ENCODE data around the gene BORCS8.
"Not testable (repeated sequence)": the region's sequence is repeated elsewhere in the genome, so short reads cannot be mapped to it uniquely, and the experiment has no call there.

BORCS8 gene

DNA sequence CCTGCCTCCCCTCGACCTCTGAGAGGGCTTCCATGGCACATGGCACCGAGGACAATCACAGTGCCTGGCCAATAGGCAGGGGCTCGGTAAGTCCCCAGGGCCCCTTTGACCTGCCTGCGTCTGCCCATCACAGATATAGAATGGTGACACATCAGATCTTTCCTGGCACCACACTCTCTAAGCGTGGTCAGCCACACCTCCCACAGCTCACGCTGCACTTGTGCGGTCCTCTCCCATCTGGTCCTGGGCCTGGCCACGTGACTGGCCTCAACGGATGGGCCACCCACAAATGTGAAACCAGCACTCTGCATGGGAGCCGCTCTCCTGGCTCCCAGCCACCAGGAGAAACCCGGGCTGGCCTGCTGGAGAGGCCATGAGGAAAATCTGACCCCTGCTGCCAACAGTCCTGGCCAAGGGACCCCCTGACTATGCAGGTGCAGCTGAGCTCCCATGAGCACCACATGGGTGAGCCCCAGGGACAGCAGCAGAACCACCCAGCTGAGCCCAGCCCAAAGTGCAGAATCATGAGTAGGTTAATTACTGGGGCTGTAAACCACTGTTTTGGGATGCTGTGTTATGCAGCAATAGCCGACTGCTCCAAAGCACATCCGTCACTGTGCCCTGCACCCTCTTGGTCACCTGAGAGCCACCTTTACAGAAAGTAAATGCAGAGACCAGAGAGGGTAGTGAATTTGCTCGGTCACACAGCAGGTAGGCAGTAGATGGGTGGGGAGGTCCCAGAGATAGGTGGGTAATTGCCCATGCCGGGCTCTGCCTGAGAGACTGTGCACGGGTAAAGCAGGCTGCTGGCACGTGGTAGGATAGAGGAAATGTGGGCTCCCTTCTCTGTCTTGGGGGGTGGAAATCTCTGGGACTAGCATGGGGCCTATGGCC is 12.2 kb downstream of the BORCS8 start:
- DNase-seq = no peak

DNA sequence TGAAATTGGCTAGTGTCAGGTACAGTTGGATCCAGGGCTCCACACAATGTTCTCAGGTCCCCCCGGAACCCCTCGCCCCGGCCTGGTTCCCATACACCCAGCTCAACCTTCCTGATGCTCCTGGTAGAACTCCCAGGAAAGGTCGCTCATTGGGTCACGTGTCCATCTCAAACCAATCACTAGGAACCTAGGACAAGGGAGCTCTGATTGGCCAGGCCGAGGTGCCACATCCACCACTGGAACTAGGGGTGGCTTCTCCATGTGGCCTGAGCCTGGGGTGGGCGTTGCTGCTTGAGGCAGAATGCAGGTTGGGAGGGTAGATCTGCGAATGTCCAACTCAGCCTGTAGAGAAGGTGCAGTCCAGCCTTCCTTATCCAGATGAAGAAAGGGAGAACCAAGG is 15.0 kb downstream of the BORCS8 start:
- no peak for DNase-seq

DNA sequence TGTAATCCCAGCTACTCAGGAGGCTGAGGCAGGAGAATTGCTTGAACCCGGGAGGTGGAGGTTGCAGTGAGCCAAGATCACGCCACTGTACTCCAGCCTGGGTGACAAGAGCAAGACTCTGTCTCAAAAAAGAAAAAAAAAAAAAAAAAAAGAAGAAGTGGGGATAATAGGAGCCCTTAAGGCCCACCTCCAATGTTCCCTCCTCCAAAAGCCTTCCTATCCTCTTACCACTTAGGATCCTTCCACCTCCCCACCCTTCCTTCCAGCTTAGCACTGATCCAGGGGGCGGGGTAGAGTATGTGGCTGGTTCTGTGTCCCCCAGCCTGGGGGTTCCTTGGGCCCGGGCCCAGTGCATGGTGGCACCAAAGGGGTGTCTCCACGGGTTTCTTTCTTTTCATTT is 18.7 kb downstream of the BORCS8 start:
- not testable (repeated sequence) for DNase-seq

DNA sequence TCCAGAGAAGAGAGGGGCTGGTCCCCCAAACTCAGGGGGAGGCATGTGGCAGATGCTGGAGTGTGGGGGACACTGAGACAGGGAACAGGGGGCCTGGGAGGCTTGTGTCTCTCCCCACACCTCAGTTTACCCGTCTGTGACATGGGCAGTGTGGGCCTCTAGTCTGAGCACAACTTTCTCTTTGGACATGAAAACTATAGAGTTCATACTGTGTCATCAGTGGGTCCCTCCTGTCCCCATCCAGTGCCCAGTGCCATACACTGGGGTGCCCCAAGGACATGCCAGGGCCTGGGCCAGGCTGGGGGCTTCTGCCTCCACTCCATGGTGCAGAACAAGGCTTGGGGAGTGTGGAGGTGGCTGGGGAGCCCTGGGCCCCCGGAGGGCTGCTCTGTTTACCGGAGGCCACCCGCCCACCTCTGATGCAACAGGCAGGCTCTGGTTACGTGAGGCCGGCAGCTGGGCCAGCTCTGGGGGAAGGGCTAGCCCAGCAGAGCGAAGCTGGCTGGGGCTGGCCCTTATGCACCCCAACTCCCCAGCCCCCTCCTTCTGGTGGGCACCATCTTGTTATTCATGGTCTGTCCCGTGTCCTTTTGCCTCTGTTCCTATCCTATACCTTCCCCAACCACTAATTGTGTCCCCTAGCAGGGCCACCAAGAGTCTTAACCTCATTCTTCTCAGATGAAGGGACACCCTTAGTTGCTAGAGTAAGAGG is 20.0 kb downstream of the BORCS8 start:
- peak; percentile 26 for DNase-seq

DNA sequence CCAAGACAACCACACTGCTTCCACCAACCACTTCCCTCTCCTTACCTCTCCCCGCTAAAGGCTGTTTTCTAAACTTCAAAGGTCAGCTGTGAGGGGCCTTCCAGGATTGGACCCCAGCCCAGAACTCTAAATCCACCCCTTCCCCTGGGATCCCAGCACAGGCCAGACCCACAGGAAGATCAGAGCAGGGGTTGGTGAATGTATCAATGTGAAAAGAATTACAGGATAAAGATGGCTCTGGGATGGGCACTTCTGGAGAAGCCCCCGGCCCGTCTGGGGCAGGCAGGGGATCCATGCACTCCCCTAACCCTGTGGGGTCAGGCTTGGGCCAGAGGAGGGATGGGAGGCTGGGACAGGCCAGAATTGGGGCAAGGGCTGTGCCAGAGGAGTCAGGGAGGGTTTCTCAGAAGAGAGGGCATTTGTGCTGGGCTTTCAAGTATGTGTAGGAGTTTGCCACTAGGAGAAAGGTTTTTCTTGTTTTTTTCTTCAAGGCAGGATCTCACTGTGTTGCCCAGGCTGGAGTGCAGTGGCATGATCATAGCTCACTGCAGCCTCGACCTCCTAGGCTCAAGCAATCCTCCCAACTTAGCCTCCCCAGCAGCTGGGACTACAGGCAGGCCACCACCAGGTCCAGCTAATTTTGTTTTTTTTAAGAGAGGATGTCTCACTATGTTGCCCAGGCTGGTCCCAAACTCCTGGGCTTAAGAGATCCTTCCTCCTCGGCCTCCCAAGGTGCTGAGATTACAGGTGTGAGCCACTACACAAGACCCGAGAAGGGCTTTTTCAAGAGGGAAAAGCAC is 20.9 kb downstream of the BORCS8 start:
- DNase-seq = no peak

DNA sequence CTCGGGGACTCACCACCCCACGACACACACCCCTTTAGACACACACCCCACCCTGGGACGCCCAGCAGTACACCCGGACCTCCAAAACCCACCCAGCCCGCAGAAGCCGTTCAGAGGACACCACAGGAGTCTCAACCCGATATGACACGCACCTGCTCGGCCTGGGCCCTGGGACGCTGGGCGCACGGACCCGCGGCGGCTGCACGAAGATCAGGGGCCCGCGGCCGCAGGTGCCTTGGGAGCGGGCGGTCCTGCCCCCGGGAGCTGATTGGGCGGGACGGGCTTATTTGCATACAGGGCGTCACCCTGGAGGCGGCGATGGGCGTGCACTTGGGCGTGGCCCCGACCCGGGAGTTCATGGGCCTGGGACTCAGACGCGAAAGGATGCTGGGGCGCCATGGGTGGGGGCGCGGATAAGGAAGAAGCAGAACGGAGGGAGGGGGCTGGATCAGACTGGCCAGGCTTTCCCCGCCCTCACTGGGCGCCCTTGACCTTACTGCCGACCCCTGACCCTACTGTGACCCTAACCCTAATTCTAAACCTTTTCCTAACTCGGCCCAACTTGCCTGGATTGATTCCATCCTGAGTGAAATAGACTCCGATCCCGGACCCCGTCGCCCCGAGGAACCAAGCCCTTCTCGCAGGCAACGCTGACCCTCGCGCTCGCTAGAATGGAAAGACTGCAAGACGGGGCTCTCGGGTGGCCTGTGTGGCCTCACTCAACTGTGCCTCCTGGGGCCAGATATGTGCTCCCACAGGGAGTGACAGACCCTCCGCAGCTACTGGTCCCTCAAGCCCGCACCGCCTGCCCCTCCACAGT is 21.7 kb downstream of the BORCS8 start, which contains the start of gene MEF2B:
TSS of gene MEF2B (minus strand) at position 211 of the 820 bp plus-strand sequence. CDS start 19,528 bp downstream, outside the sequence.
- DNase-seq = no peak

DNA sequence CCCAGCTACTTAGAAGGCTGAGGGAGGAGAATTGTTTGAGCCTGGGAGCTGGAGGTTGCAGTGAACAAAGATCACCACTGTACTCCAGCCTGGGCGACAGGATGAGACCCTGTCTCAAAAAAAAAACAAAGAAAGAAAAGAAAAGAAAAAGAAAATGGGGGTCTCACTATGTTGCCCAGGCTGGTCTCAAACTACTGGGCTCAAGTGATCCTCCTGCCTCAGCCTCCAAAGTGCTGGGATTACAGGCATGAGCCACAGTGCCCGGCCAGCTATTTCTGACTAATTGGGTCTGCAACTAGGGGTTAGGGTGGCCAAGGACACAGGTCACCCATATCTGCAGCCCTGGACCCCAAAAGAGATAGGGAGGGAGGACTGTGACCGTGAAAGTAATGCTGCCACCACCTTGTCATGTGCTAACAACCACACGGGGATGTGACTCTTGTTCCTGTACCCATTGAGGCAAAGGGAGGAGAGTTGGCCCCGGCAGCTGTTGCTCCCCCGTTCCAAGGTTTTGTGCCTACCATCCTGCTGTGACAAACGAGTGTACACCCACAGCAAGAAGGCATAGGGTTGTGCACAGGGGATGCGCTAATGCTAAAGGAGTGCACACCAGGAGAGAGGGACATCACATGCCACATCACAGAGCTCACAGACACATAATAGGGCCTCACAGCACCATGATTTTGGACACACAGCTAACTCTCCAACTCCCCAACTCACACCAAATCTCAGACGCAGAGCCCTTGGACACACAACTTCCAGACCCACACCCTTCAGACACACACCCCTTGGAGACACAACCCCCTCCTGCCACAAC is 22.5 kb downstream of the BORCS8 start:
- no peak for DNase-seq

DNA sequence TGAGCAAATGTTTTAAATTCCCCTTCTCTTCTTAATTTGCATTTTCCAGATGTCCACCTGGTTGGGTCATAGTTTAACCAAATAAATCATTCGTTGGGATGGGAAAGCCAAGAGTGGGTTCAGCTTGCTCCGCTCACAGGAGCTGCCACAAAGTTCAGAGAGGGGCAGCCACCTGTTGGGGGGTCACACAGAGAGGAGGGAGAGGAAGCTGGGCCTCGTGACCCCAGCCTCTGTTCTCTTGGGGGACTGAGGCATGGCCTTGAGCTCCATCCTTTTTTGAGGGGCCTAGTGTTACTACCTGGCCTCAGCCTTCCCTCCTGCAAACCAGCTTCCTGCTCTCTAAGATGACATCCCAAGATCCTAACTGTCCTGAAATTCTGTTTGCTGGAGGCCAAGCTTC is 24.3 kb downstream of the BORCS8 start:
- no peak for DNase-seq

DNA sequence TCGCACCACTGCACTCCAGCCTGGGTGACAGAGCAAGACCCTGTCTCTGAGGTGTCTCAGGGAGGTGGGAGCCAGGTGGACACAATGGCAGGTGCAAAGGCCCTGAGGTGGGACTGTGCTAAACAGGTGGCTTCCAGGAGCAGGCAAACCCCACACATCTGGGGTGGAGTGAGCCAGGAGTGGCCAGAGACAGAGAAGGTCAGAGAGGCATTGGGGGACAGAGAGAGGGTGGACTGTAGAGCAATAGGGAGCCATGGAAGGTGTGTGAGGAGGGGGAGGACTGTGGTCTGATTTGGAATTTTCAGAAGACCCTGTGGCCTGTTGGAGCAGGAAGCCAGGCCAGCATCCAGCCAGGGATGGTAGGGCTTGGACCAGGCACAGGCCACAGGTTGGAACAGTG is 26.6 kb downstream of the BORCS8 start:
- no peak for DNase-seq

DNA sequence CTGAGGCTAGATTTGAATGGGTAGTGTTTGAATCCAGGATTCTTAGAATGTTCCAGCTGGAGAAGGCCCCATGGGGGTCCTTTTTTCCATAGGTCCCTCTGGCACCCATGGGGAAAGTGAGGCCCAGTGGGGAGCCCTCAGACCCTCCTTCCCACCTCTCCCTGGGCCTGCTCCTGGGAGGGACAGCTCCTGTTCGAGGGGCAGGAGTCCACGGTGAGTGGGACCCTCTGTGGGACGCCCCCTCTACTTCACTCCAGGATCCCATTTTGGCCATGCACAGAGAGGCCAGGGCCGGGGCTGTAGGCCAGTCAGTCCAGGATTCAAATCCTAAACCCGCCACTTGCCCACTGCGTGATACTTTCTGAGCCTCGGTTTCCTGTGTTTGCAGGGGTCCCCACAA is 29.5 kb downstream of the BORCS8 start:
- no peak for DNase-seq

DNA sequence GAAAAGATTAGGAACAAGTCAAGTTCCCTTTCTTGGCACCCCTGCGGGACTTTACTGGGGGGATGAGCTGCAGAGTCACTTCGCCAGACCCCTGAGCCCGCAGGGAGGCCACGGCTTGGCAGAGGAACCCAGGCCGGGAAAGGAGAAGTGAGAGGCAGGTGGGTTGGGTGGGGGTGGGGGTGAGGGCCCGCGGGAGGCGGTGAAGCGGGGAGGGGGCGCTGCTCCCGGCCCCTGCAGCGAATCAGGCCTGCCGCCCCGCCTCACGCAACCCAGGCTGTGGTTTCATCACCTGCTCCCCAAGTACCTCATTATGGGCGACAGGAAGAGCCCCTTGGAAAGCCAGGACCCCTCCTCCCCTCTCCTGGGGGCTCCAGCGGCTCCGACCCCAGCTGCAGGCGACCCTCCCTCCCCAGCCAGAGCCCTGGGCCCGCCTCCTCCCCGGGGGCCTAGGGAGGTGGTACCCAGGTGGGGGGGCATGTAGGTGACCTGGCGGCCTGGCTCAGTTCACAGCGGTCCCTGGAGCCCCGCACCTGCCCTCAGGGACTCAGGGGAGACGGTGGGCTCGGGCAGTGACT is 31.4 kb downstream of the BORCS8 start:
- DNase-seq = no peak

DNA sequence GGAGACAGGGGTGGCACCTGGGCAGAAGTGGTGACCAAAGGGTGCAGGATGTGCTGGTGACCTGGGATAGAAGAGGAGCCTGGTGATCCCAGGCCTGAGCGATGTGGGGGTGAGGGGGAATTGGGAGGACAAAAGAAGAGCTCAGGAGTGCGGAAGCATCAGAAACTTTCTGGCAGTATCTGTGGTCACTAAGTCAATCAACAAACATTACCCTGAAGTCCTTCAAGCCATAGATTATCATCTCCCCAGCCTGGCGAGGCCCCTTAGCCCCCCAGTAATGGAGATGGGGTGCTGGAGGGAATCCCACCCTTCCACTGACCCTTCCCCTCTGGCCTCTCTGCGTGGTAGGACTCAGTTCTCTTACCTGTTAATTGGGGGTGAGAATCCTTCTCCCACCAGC is 32.4 kb downstream of the BORCS8 start:
- no peak for DNase-seq

DNA sequence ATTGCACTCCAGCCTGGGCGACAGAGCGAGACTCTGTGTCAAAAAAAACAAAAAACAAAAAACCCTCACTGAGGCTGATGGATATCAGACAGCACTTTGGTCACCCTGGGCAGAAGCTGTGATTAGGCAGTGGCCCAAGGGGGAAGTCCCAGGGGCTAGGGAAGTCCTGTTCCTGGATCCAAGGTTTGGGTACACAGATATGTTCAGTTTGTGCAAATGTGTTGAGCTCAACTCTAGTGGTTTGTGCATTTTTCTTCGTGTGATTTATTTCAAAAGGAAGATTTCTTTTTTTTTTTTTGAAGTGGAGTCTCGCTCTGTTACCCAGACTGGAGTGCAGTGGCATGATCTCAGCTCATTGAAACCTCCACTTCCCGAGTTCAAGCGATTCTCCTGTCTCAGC is 34.1 kb downstream of the BORCS8 start:
- no peak for DNase-seq

DNA sequence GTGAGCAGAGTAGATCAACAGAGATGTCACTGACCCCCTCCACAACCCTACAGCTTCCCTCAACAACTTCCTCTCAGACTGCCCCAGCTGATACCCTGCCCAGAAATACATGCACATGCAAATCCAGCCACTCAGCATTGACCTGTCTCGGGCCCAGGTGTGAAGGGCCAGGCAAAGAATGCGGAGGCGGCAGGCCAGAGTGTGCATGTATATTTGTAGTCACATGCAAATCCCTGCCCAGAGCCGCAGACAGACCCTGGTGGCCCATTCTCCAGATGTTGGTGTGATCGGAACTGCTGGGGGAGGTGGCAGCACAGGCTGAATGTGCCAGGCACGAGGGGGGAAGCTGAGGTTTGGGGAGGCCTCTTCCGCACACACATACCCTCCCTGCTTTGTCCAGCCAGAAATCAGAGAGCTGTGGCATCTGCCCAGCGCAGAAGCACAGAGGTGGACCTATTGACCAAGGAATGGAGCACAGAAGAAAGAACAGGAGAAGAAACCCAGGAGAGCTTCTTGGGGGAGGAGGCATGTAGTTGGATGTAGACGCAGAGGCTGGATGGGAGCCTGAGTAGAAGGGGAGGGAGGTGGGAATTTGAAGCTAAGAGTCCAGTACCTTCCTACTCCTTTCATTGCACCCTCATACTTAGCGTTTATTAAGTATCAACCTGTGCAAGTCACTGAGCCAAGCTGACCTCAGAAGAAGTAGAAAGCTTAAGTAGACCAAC is 36.3 kb downstream of the BORCS8 start:
- no peak for DNase-seq

DNA sequence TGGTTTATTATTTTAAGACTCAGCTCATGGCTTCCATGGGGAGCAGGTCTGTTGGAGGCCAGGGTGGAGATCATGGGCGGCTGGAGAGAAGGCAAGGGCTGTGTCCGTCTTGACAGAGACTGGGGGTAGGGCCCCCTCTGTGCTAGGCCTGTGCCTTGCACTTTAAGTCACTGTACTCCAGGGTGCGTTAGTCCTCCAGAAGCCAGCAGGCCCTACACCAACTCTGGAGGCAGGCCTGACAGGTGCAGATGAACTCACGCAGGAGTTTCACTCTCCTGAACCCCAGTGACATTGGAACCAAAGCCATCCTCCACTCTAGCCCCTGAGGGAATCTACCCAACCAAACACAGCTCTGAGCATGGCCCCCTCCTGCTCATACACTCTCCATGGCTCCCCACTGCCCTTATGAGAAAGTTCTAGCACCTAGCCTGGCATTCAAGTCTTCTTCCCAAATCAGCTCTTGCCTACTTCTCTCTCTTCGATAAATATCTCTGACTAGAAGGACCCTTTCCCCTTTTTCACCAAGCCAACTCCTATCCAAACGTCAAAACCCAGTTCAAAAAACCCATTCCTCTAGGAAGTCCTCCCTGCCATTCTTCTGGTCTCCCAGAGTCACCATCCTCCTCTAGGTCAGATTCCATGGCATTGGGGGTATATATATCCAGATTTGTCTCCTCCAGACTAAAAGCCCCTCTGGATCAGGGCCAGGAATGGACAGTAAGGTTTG is 37.0 kb downstream of the BORCS8 start:
- no peak for DNase-seq

DNA sequence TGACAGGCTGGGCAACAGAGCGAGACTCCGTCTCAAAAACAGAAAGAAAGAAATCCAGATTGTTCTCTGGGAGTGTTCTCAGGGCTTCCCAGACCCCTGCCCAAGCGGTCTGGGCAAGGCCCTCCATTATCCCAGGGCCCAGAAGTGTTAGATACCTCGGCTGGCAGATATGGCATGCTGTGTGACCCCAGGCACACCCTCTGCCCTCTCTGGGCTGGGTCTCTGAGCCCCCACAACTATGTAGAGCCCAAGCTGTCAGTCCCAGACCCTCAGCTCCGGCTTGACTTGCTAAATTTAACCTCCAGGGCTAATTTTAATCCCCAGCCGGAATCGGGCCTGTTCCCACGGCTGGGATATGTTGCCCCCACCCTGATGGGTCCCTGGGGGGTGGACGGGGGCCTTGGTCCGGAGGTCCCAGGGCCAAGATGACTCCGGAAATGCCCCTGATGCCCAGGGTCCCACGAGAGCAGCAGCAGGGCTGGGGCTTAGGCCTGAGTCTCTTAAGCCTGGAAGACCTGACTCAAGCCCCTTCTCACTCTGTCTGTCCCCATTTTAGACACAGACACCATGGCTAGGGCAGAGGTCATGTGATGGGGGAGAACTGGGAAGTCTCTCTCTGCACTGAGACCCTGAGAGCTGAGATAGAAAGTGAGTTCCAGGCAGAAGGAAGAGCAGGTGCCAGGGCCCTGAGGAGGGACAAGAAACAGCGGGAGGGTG is 39.1 kb downstream of the BORCS8 start:
- DNase-seq = no peak

DNA sequence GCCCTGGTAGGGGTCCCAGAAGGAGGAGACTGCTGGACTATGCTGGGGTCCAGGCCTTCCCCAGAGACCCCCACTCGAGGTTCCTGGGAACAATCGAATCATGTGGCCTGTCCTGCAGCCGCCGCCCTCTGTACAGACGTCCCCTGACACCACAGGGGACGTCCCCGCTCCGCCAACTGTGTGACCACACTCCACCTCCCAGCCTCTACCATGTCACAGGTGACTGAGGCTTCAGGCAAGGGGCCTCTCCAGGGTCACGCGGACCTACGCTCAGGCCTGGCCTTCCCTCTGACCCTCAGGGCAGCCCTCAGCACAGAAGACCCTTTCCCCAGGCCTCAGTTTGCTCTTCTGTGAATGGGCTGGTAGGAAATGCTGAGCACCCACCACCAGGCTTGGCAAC is 40.5 kb downstream of the BORCS8 start:
- DNase-seq = no peak

DNA sequence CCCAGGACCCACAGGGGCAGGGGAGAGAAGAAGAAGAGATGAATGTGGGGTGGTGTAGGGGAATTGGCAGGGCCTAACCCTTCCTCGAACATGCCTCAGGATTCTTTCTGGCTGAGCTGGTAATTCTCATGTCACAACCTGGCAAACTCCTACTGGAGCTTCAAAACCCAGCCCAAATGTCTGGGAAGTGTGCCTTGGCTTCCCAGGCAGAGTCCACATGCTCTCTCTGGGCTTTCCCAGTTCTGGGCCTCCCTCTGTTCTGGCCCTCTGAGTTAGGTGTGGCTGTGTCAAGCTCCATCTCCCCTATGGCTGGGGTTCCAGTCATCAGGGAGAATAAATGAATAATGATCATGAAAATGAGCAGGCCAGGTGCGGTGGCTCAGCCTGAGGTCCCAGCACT is 42.5 kb downstream of the BORCS8 start:
- no peak for DNase-seq

DNA sequence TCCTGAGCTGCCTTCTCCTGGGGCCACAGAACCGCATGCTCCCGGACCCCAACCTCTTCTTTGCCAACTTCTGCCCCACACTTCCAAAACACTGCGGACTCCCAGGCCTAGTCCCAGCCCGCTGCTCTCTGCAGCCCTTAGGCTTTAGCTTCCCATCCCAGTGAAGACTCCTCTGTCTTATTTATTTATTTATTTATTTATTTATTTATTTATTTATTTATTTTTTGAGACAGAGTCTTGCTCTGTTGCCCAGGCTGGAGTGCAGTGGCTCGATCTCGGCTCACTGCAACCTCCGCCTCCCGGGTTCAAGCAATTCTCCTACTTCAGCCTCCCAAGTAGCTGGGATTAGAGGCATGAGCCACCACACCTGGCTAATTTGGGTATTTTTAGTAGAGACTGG is 43.4 kb downstream of the BORCS8 start:
- DNase-seq = not testable (repeated sequence)

All from GF-D8 (cell line).